ENCODE measurements around the gene FIGNL2.
"Not testable (repeated sequence)": the region's sequence is repeated elsewhere in the genome, so short reads cannot be mapped to it uniquely, and the experiment has no call there.

The FIGNL2 gene

DNA sequence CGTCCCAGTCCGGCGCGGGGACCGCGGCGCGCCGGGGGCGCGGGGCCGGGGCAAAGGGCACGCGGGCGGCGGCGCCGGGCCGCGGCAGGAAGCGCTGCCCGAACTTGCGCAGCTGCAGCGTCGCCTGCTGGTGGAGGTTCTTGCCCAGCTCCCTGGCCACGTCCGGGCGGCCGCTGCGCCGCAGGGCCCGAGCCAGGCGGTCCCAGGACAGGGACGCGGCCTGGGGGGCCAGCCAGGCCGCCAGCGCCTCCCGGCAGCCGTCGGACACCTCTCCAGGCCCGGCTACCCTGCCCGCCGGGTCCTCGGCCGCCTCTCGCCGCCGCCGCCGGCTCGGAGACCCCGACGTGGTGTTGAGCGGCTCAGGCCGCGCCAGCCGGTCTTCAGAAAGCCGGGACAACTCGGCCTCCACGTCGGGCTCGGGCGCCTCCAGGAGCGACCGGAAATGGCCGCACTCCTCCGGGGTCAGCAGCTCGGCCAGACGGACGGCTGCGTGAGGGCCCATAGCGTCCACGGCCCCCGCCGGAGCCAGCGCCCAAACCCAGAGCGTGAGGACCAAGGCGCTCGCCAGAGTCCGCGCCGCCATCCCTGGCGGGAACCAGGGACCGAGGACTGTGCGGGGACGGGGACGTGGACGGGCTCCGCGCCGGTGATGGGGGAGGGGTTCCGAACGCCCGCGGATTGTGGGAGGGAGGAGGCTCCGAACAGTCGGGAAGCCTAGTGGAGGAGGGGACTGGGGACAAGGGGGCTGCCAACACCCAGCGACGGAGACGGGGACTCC is 34.0 kb downstream of the FIGNL2 start:
- peak; percentile 32 for DNase-seq

DNA sequence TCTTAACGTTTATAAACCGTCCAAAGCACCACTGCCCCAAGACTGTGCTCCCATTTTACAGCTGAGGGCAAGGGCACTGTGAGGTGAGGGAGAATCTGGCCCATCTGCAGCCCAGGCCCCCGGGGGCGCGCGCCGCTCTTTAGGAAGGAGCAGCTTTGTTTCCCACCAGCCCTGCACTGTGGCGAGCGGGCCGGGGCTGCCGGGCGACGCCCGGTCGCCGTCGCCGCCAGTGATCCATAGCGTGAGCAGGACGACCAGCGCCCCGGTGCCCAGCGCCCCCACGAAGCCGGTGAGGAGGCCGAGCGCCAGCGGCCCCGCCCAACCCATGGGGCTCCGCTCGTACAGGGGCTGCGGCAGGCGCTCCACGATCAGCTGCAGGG is 34.6 kb downstream of the FIGNL2 start:
- DNase-seq: no peak

DNA sequence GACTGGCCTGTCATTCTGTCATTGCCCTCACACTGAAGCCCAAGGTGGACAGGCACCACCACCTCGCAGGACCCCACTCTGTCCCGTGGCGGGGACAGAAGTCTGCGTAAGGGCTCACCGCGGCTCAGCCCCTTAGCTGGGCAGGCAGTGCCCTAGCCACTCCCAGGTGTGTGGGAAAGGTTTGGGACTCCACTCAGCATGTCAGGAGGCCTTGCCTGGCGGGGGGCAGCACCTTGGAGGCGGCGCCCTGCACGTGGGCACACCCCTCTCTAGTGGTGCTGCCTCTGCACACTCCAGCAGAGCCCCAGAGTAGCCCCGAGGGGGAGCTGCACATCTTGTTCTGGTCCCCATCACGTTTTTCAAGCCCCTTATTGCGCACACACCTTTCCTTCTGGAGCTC is 35.6 kb downstream of the FIGNL2 start:
- DNase-seq: no peak

DNA sequence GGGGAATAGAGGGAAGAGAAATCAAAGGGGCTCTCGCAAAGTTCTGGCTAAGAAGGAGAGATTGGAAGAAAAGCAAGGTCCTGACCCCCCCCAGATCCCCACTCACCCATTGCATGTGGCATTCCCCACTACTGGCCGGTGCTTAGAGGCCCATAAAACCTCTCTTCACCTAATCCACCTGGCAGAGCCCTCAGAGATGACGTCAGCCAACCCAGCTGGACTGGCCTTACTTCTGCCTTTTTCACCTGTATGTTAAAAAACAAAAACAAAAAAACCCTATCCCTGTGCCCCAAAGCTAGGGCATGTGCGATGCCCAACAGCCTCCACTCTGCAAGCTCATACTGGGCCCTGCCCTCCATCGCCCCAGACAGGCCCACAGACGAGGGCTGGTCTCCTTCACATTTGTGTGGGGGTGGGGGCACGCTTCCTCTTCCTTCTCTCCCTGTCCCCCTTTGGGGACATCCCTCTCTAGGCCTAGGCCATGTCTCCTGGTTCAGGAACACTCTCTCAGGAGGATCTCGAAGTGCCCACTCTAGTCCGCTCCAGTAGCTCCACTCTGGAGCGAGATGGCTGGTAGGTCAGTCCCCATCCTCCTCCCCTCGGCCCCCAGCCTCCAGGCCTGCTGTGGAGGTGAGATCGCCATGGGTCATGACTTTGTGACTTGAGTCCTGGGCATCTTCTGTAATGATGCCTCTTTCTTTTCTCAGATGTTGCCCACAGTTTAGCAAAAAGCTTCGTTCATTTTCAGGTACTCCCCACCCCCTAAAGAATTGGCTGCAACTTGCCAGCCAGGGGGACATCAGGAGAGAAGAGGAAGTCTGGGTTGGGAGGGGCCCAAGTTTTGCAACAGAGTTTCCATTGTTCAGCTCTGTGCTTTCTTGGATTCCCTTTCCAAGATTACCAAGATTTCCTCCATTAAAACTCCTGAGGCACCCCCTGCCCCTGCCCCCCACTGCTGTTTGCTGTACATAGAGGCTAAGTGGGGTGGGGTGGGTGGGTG is 37.0 kb downstream of the FIGNL2 start:
- DNase-seq: no peak

DNA sequence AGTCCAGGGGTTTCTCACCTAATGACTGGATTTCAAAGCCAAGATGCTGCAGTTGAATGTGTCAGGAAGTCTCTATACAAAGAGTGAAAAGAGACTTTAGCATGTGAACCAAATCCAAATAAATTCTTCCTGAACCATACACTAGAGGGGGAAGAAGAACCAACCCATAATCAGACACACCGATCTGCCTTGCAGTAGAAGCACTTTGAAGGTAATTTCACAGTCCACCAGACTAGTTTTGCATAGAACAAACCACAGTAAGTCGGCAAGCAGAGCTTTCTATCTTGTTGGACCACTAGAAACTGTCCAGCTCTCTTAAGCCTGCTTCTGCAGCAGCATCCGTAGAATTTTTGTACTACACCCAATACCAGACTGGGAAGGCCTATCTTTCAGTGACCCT is 39.3 kb downstream of the FIGNL2 start:
- DNase-seq: no peak

DNA sequence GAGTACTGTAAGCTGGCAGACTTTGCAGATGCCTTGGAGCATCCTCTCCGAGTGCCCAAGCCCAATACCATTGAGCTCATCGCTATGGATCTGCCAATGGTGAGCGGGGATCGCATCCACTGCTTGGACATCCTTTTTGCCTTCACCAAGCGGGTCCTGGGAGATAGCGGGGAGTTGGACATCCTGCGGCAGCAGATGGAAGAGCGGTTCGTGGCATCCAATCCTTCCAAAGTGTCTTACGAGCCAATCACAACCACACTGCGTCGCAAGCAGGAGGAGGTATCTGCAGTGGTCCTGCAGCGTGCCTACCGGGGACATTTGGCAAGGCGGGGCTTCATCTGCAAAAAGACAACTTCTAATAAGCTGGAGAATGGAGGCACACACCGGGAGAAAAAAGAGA is 41.6 kb downstream of the FIGNL2 start:
- DNase-seq: no peak

DNA sequence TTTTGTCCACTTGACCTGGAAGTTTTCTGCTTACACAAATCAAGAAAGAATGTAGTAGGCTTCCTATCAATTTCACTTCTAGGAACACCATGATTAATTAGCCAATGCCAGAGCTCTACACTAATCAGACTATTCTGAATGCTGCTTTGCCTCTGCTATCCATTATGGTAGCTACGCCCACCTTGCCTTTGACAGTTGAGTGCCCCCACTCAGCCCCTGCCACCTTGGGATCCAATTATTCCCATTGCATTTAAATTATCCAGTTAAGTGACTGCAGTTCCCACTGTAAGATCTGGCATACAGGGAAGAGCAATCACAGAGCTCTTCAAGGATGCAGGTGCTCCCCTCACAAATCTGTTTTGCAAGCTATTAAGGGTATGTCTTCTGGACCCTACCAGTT is 47.5 kb downstream of the FIGNL2 start:
- no peak for DNase-seq

DNA sequence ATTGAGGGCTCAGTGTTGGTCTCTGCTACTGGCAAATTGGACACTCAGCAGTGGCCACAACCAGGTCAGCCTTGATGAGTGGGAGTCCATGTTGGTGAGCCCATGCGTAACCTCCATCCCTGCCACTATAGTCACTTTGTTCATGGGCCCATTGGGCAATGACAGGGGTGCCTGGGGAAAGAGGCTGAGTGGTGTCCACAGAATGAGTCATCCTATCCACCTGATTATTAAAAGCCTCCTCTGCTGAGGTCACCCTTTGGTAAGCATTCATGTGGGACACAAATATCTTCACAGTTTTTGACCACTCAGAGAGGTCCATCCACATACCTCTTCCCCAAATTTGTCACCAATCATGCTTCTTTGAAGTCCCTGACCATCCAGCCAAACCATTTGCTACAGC is 50.0 kb downstream of the FIGNL2 start:
- DNase-seq: no peak

DNA sequence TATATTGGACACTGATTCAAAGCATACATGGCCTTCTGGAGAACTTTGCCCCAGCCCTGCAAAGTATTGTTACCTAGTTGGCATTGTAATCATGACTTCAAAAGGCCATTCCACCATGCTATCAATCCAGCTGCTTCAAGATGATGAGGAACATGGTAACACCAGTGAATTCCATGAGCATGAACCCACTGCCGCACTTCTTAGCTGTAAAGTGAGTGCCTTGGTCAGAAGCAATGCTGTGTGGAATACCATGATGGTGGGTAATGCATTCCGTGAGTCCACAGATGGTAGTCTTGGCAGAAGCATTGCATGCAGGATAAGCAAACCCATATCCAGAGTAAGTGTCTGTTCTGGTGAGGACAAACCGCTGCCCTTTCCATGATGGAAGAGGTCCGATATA is 50.5 kb downstream of the FIGNL2 start:
- DNase-seq: not testable (repeated sequence)

DNA sequence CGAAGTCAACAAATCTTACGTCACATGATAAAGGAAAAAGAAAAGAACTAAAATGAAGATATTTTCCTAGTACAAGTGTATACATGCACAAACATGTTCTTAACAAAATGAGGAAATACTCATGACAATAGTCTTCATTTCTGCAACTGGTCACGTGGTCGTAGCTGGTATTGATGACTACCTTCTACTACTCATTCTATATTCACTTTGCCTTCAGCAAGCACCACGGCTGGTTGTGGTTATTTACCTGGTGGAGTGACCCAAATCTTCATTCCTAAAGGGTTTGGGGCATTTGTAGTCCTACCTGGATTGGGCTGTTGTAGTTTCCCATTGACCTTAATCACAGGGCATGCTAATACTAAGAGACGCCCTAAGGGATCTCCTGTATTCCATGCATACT is 51.2 kb downstream of the FIGNL2 start:
- DNase-seq: no peak

DNA sequence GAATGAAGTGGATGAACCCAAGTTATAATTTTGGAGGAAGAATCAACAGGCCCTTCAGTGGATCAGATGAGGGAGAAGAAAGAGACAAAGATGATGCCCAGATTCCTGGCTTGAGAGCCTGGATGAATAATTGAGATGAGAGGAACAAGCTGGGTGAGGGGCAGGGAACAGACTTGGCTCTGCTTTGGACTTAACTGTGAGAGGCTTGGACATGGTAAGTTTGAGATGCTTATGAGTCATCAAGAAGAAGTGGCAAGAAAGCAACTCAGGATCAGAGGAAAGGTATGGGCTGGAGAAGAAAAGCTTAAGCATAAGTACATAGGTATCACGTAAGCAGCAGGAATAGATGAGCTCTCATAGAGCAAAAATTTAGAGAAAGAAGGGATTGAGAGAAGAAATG is 55.3 kb downstream of the FIGNL2 start:
- no peak for DNase-seq

DNA sequence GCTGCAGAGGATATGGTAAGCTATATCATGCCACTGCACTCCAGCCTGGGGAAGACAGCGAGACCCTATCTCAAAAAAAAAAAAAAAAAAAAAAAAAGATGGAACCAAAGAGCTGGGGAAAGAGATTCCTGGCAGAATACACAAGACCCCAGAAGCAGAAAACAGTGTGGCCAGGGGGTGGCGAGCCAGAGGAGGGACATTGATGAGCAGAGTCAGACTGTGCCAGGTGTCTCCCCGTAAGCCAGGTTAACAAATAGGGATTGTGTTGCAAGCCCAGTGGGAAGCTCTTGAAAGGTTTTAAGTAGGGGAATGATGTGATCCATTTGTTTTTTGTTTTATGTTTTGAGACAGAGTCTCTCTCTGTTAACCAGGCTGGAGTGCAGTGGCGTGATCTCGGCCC is 56.1 kb downstream of the FIGNL2 start:
- DNase-seq: no peak

DNA sequence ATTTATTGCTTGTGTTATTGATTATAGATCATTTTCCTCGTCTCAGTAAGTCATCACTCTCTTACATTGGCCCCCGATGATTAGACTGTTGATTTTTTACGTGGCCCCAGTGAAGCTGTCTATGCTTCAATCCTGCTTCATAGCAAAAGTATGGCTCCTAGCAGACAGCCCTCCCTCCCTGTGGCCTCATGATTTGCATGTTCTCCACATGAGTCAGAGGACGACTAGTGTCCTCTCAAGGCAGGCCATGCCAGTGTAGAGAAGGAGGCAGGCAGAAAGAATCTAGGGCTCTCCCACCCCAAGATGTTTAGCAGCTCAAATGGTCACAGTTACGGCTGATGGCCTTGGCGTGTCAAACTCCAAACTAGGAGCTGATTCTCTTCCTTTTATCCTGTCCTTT is 59.6 kb downstream of the FIGNL2 start:
- no peak for DNase-seq

DNA sequence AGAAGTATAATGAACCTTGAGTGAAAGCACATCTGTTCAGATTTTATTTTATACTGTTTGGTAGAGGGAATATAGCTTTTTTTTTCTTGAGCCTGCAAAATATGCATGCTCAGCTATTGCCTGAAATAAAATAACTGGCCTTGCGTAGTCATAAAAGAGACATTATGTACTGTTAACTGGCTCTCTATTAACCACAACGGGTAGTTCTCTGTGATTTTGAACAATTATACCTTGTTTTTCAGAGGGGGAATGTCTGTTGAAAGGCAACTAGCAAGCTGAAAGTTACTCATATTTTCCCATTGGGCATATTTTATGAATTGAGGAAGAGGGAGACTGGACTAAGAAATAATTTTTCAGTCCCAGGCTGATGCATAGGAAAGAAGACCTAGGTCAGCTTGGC is 62.6 kb downstream of the FIGNL2 start:
- DNase-seq: no peak

DNA sequence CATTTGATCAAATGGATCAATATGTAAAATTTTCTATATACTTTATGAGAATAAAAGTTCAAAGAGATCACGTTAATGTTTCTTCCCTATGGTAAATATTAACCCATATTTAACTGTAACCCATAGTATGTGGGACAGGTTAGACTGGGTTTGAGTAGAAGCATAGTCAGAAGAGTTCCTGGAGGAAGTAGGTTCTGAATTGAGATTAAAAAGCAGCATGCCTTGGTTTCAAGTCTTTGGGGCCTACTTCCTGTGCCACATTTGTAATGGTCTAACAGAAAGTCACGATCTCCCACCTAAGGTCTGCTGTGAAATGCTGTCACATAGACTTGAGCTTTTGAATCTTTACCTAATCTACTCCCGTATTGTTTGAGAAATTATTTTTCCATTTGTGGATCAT is 63.8 kb downstream of the FIGNL2 start:
- DNase-seq: no peak

DNA sequence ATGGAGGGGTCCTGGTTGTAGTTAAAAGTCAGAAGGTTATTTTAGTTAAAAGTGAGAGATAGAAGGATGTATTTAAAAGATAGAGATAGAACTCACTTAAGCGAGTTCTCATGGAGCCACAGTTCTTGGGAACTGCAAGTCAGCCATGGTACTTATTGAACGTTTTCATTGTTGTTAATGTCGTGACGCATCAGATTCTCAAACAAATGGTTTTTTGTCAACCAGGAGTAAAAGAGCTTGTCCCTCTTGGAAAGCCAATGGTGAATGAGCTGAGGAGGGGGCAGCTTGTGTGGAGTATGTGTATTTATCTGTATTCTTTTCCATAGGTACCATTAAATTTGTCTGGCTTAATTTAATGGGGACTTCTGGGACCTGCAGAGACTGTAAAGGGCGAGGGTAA is 68.6 kb downstream of the FIGNL2 start:
- no peak for DNase-seq

DNA sequence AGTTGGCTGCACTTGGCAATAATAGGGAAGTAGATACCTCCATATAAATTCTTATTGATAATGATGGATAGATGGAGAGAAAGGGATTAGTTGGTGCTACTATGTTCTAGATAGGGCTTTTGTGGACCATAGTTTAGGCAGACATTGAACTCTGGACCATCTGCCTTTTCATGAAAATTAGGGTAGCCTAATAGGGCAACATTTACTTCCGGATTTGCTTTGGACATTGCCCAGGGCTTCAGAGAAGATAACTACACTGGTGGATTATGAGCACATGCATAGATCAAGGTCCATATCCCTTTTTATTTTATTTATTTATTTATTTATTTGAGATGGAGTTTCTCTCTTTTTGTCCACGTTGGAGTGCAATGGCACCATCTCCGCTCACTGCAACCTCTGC is 70.5 kb downstream of the FIGNL2 start:
- DNase-seq: no peak

DNA sequence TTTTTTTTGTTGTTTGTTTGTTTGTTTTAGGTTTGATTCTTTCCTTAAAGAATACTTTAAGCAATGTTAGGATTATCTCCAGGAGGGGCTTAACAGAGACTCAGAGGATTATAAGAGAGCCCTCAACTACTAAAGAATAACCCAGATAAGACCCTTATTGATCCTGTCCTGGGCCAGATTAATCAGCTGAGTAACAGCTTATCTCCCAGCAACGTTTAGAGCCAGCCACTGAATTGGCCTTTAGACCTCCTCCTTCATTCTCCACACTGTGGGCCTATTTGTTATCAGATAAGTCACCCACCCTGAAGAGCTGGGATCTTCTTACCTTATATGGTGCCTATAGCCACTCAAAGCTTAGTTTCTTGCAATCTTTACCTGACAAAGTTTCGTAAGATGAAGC is 71.1 kb downstream of the FIGNL2 start:
- no peak for DNase-seq

DNA sequence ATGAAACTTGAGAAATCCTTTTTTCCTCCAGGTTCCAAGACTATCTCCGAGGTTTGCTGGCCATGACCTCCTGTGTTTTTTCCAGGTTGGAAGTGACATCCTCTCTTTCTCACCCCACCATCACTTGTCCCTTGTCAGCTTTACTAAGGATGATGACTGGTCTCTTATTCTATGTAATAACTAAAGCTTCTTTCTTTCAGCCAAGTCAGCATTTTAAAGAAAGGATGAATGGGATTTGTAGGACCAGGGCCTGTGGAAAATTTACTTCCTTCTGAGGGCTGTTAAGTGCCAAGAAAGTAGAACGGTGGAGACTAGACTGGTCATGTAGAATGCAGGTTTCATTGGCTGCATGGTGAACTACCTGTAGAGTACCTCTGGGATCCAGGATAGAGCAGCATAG is 73.6 kb downstream of the FIGNL2 start:
- DNase-seq: no peak

DNA sequence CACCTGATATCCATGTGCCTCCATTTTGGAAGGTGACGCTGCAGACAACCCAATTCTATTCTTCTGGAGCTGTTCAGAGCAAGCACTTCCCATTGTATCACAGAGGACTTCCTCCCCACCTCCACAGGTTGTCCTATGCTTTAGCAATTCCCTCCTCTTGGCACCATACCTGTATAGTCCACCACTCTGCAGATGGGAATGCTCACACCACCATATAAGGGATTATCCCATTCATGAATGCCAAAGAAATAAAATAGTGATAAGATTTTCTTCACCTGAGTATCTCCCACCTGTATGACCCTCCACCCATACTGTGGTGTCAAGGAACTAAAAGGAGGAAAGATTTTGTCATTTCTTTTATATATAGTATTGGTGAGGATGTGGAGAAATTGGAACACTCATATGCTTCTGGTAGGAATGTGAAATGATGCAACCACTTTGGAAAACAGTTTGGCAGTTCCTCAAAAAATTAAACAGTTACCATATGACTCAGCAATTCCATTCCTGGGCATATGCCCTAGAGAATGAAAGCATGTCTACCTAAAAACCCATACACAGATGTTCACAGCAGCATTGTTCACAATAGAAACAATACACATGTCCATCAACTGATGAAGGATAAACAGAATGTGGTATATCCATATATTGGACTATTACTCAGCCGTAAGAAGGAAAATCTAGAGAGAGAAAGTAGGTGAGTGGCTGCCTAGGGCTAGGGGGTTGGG is 75.2 kb downstream of the FIGNL2 start:
- no peak for DNase-seq

DNA sequence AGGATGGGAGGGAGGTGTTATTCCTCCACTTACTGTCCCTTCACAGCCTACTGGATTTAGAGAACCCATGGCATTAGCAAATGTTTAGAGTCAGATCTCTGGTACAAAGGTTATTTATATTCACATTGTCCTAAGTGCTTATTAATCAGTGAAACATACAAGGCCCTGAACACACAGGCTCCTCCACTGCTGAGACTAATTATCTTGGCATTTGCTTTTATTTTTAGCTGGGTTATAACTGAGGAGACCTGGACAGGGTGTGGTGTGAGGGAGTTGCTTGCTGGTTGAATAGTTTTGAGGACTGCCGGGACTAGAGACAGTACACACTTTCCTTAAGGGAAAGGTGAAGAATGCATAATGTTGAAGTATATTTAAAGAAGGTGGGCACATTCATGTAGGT is 77.5 kb downstream of the FIGNL2 start:
- DNase-seq: no peak

All from NCI-H1105 treated with DMSO at 0.1 percent for 48 hours (cell line).